ENCODE measurements around the gene BPI.

- TF ChIP-seq, protein P1, sequence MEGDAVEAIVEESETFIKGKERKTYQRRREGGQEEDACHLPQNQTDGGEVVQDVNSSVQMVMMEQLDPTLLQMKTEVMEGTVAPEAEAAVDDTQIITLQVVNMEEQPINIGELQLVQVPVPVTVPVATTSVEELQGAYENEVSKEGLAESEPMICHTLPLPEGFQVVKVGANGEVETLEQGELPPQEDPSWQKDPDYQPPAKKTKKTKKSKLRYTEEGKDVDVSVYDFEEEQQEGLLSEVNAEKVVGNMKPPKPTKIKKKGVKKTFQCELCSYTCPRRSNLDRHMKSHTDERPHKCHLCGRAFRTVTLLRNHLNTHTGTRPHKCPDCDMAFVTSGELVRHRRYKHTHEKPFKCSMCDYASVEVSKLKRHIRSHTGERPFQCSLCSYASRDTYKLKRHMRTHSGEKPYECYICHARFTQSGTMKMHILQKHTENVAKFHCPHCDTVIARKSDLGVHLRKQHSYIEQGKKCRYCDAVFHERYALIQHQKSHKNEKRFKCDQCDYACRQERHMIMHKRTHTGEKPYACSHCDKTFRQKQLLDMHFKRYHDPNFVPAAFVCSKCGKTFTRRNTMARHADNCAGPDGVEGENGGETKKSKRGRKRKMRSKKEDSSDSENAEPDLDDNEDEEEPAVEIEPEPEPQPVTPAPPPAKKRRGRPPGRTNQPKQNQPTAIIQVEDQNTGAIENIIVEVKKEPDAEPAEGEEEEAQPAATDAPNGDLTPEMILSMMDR (IDR thresholded peaks at IDR 0.05; ENCODE audit: low read depth, low read length) = no peak
- TF ChIP-seq MAX (IDR thresholded peaks at IDR 0.05; ENCODE audit: low read depth, low read length) (no peak), POLR2A (IDR thresholded peaks at IDR 0.05; ENCODE audit: extremely low read depth, insufficient read length) (no peak), MYC (IDR thresholded peaks at IDR 0.05; ENCODE audit: low read depth, low read length) (no peak)
These were observed 7.5 kb upstream of the BPI start for GRCh38 chr20:38296433-38296832.
